DND-41 (cell line): ENCODE results near the gene PKDCC.
A peak's percentile ranks its signal among the peaks of the same experiment; 100 is the strongest.

ENCODE experiments used
- ATAC-seq: fragments of 200-7000 bp; cut with Tn5 transposase; 3 replicates; pipeline ENCODE4 v1.9.1; 2021; ENCODE audit warnings: low read depth; ENCODE audit not compliant: insufficient read depth
- DNase-seq: peaks from one replicate; pipeline ENCODE4 v3.0.0-alpha.2; 2020
- H2AFZ ChIP-seq: 2 replicates; pipeline ENCODE4 v1.6.0; 2012; ENCODE audit warnings: low read depth, low read length
- H3K27ac ChIP-seq: 2 replicates; pipeline ENCODE4 v1.5.1; 2012; ENCODE audit warnings: low read length, inconsistent platforms
- H3K27me3 ChIP-seq: fragments of 200-600 bp; sonication (generic); 2 replicates; pipeline ENCODE4 v1.6.0; 2012; ENCODE audit warnings: low read length, mild to moderate bottlenecking, inconsistent platforms; ENCODE audit not compliant: insufficient read depth, poor library complexity
- H3K36me3 ChIP-seq: 2 replicates; pipeline ENCODE4 v1.5.1; 2012; ENCODE audit warnings: low read length, inconsistent platforms; ENCODE audit not compliant: insufficient read depth
- H3K4me1 ChIP-seq: 2 replicates; pipeline ENCODE4 v1.5.1; 2012; ENCODE audit warnings: mild to moderate bottlenecking, low read length; ENCODE audit not compliant: insufficient read depth
- H3K4me2 ChIP-seq: 2 replicates; pipeline ENCODE4 v1.6.0; 2012; ENCODE audit warnings: mild to moderate bottlenecking, moderate library complexity, low read length, inconsistent platforms; ENCODE audit not compliant: insufficient read depth
- H3K4me3 ChIP-seq, 2 experiments: fragments of 200-600 bp in 1 of 2; shearing (Covaris generic) in 1 of 2; 2 replicates each; pipeline ENCODE4 v1.5.1; 2012 to 2016; ENCODE audit warnings: inconsistent platforms in 2 of 2, low read length in 2 of 2, mild to moderate bottlenecking in 2 of 2, low read depth in 1 of 2, moderate library complexity in 1 of 2
- H3K79me2 ChIP-seq: 2 replicates; pipeline ENCODE4 v1.6.0; 2012; ENCODE audit warnings: low read length, inconsistent platforms; ENCODE audit not compliant: insufficient read depth
- H3K9ac ChIP-seq: 2 replicates; pipeline ENCODE4 v1.6.0; 2012; ENCODE audit warnings: low read depth, mild to moderate bottlenecking, inconsistent platforms, low read length, moderate library complexity
- H3K9me3 ChIP-seq: 2 replicates; pipeline ENCODE4 v1.5.1; 2012; ENCODE audit warnings: low read length, moderate library complexity, mild to moderate bottlenecking, inconsistent platforms; ENCODE audit not compliant: insufficient read depth, severe bottlenecking
- H4K20me1 ChIP-seq: 2 replicates; pipeline ENCODE4 v1.6.0; 2012; ENCODE audit warnings: low read length; ENCODE audit not compliant: insufficient read depth
- CTCF ChIP-seq: IDR thresholded peaks from 2 replicates; pipeline ENCODE4 v1.5.1; 2012; ENCODE audit warnings: borderline replicate concordance, low read length, moderate library complexity, mild to moderate bottlenecking; ENCODE audit not compliant: poor library complexity, severe bottlenecking; ENCODE audit errors: extremely low read depth
- EZH2 ChIP-seq: IDR thresholded peaks from 3 replicates; pipeline ENCODE4 v1.6.1; 2012; ENCODE audit warnings: borderline replicate concordance, low read depth, mild to moderate bottlenecking, moderate library complexity, low read length, inconsistent platforms; ENCODE audit not compliant: severe bottlenecking

Gene PKDCC

GRCh38 chr2:42105330-42106256, 57.8 kb downstream of the PKDCC start:
- peak; percentile 71 for DNase-seq
- Histone ChIP-seq H3K4me2 (peak overlapping the region; percentile 47), H3K9me3 (no peaks in the 10 kb centered on the region), H3K79me2 (no peaks in the 10 kb centered on the region), H4K20me1 (no peaks in the 10 kb centered on the region), H3K4me1 (peaks cover 35% of the 10 kb centered on the region), H3K36me3 (no peaks in the 10 kb centered on the region), H2AFZ (peak overlapping the region; percentile 68), H3K27ac (peak overlapping the region; percentile 84), H3K27me3 (no peaks in the 10 kb centered on the region), H3K9ac (peak overlapping the region; percentile 33), H3K4me3 (peak overlapping the region in 1 of 2 experiments; percentile 21; a peak in 1 of 4 replicates)
- peak; percentile 78 for ATAC-seq
- no peak for TF ChIP-seq EZH2
- no peak for TF ChIP-seq CTCF

GRCh38 chr2:42106257-42106816, 58.5 kb downstream of the PKDCC start:
- TF ChIP-seq CTCF (no peak), EZH2 (no peak)
- peak overlapping the region; percentile 47 for H3K4me2 ChIP-seq
- no peaks in the 10 kb centered on the region for H3K27me3 ChIP-seq
- H3K9me3 ChIP-seq = no peaks in the 10 kb centered on the region
- no peaks in the 10 kb centered on the region for H3K36me3 ChIP-seq
- H3K27ac ChIP-seq = peak overlapping the region; percentile 84
- peak overlapping the region; percentile 68 for H2AFZ ChIP-seq
- peak overlapping the region; percentile 33 for H3K9ac ChIP-seq
- peaks cover 35% of the 10 kb centered on the region for H3K4me1 ChIP-seq
- peak overlapping the region in 1 of 2 experiments; percentile 11; a peak in 1 of 4 replicates for H3K4me3 ChIP-seq
- DNase-seq = no peak
- no peaks in the 10 kb centered on the region for H3K79me2 ChIP-seq
- no peak; the same call in 2 of the 3 replicates for ATAC-seq
- no peaks in the 10 kb centered on the region for H4K20me1 ChIP-seq

GRCh38 chr2:42107249-42108042, 59.6 kb downstream of the PKDCC start:
- H3K27me3 ChIP-seq = no peaks in the 10 kb centered on the region
- H3K36me3 ChIP-seq = no peaks in the 10 kb centered on the region
- no peaks in the 10 kb centered on the region for H3K79me2 ChIP-seq
- H4K20me1 ChIP-seq = no peaks in the 10 kb centered on the region
- H3K27ac ChIP-seq = peak overlapping the region; percentile 84
- DNase-seq (no peak), ATAC-seq (no peak)
- H2AFZ ChIP-seq = 0 out of 2 replicates have a peak overlapping the region, but pooled peaks have one; percentile 21
- no peaks in the 10 kb centered on the region for H3K9me3 ChIP-seq
- TF ChIP-seq EZH2 (no peak), CTCF (no peak)
- peaks cover 35% of the 10 kb centered on the region for H3K4me1 ChIP-seq
- no peak overlapping the region for H3K4me3 ChIP-seq
- no peak overlapping the region for H3K9ac ChIP-seq
- H3K4me2 ChIP-seq = no peak overlapping the region
